HepG2 (cell line): Measurements from ENCODE around the gene NOP56. TPM values are rescaled to one million over a fixed set of nuclear protein-coding genes. Genes with fewer than 3 reads are reported as not detected.

Source experiments
- DNMT3B ChIP-seq: conservative IDR thresholded peaks from 2 replicates; pipeline ENCODE4 v1.6.1; 2016; ENCODE audit warnings: missing biosample characterization, control low read depth
- FOXJ3 ChIP-seq: sonication (generic); formaldehyde crosslinking; IDR thresholded peaks from 2 replicates; pipeline ENCODE4 v1.4.0; 2020; ENCODE audit warnings: missing genetic modification reagents, mild to moderate bottlenecking, borderline replicate concordance
- FOXO1 ChIP-seq: sonication (generic); formaldehyde crosslinking; IDR thresholded peaks from 2 replicates; pipeline ENCODE4 v1.4.0; 2020; ENCODE audit warnings: missing genetic modification reagents
- HNRNPUL1 ChIP-seq: fragments of 200-400 bp; formaldehyde crosslinking; IDR thresholded peaks from 2 replicates; pipeline ENCODE4 v1.6.1; 2017; ENCODE audit warnings: low read depth, mild to moderate bottlenecking, low read length, moderate library complexity
- KLF16 ChIP-seq, 2 experiments: sonication (generic) in 1 of 2; formaldehyde crosslinking in 1 of 2; IDR thresholded peaks; 2 replicates each; pipeline versions ENCODE4 v1.6.1 to v1.8.0; 2016 to 2023; ENCODE audit warnings: missing genetic modification reagents in 2 of 2, missing compliant biosample characterization in 1 of 2
- NR2F1 ChIP-seq, 2 experiments: fragments of 450-650 bp in 1 of 2; formaldehyde crosslinking in 1 of 2; IDR thresholded peaks; 2 replicates each; pipeline versions ENCODE4 v1.5.0 to v1.6.1; 2016 to 2020; ENCODE audit warnings: mild to moderate bottlenecking in 1 of 2, missing compliant biosample characterization in 1 of 2, missing genetic modification reagents in 1 of 2, moderate library complexity in 1 of 2
- PHF8 ChIP-seq: sonication (generic); formaldehyde crosslinking; IDR thresholded peaks from 2 replicates; pipeline ENCODE4 v1.5.0; 2020; ENCODE audit warnings: missing genetic modification reagents
- TGIF2 ChIP-seq: IDR thresholded peaks from 2 replicates; pipeline ENCODE4 v1.6.1; 2016; ENCODE audit warnings: control low read depth, missing compliant biosample characterization
- ZKSCAN5 ChIP-seq: sonication (generic); formaldehyde crosslinking; IDR thresholded peaks from 2 replicates; pipeline ENCODE4 v1.5.1; 2020; ENCODE audit warnings: mild to moderate bottlenecking, missing genetic modification reagents
- ZNF235 ChIP-seq: sonication (generic); formaldehyde crosslinking; IDR thresholded peaks from 2 replicates; pipeline ENCODE4 v1.8.1; 2023; ENCODE audit warnings: mild to moderate bottlenecking, missing genetic modification reagents, borderline replicate concordance
- ZNF552 ChIP-seq: sonication (generic); formaldehyde crosslinking; IDR thresholded peaks from 2 replicates; pipeline ENCODE4 v1.9.0; 2022; ENCODE audit warnings: missing genetic modification reagents, mild to moderate bottlenecking, borderline replicate concordance
- ZNF713 ChIP-seq: sonication (generic); formaldehyde crosslinking; IDR thresholded peaks from 2 replicates; pipeline ENCODE4 v1.4.0; 2020; ENCODE audit warnings: mild to moderate bottlenecking, missing genetic modification reagents
- polyA plus RNA-seq, 8 experiments: library from polyadenylated mRNA; depleted of rRNA in 3 of 8; stranded (reverse) in 7 of 8; unstranded in 1 of 8; fragments of >200 nt; fragmentation: Illumina TruSeq in 4 of 8; extraction: Trizol in 4 of 8; gene quantifications; 2 replicates each; pipeline versions ENCODE4 v1.2.1 to v1.2.3, GENCODE V29; 2011 to 2016; ENCODE audit warnings: low read depth in 4 of 8, missing spikeins in 1 of 8, mixed read lengths in 1 of 8; ENCODE audit not compliant: insufficient read depth in 1 of 8
- total RNA-seq, 5 experiments: library from RNA; depleted of rRNA; stranded (reverse); fragments of >200 nt; fragmentation: Illumina TruSeq; extraction: Trizol; gene quantifications; 2 replicates each; pipeline ENCODE4 v1.2.3, GENCODE V29; 2016; ENCODE audit warnings: low read depth in 1 of 5
- TF ChIP-seq, protein P1 (sequence below): sonication (generic); formaldehyde crosslinking; IDR thresholded peaks from 2 replicates; pipeline ENCODE4 v1.5.0; 2020; ENCODE audit warnings: missing genetic modification reagents, mild to moderate bottlenecking, borderline replicate concordance
- TF ChIP-seq, protein P2 (sequence below): sonication (generic); formaldehyde crosslinking; IDR thresholded peaks from 2 replicates; pipeline ENCODE4 v1.5.1; 2020; ENCODE audit warnings: missing genetic modification reagents, mild to moderate bottlenecking, borderline replicate concordance
- TF ChIP-seq, protein P3 (sequence below): sonication (generic); formaldehyde crosslinking; IDR thresholded peaks from 2 replicates; pipeline ENCODE4 v1.8.0; 2022; ENCODE audit warnings: low read depth, missing genetic modification reagents
- TF ChIP-seq, protein P4 (sequence below), 2 experiments: sonication (generic) in 1 of 2; formaldehyde crosslinking in 1 of 2; IDR thresholded peaks; 2 replicates each; pipeline versions ENCODE4 v1.6.1 to v1.9.0; 2014 to 2022; ENCODE audit warnings: antibody characterized with exemption in 1 of 2, borderline replicate concordance in 1 of 2, inconsistent platforms in 1 of 2, low read depth in 1 of 2, missing genetic modification reagents in 1 of 2

The NOP56 gene
- total and polyA plus RNA-seq, 2 of the 13 experiments (the other 11 are each of a cell fraction or from before 2014, with no cell fraction given), result 369 to 1,116 TPM

DNA sequence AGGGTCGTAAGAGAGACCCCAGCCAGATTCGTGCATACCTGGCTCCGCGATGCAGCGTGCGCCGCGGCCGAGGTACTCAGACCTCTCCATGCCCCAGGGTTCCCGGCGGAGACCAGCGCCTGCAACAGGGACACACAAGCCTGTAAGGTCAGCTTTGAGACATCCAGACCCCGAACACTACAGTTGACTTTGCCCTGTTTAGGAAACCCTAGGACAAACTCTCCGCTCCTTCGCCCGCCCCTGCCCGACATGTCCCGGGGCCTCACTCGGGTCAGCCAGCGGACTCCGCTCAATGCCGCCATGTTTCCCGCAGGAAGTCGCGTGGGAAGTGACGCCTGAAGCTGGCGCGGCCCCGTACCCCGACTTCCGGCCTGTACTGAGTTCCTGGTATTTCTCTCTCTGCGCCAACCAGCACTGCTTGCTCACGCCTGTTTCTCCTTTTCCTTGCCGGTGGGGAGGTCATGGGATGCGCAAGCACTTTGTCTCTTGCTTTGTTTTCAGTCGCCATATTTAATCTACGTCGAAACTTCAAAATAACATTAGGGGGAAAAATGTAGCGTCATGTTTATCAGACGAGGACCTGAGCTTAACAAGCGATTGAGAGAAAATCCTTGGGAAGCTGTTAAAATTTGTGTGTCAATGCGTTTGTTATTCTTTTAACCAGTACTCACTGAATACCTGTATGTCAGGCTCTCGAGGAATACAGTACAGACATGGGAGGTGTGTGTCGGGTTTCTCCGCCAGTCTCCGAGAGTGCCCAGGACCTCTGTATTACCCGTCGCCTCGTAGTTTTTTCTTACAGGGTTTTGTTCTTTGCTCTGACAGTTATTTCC lies 11.7 kb downstream of the NOP56 start, which contains the start of gene IDH3B (continued):
- TF ChIP-seq, protein P1, sequence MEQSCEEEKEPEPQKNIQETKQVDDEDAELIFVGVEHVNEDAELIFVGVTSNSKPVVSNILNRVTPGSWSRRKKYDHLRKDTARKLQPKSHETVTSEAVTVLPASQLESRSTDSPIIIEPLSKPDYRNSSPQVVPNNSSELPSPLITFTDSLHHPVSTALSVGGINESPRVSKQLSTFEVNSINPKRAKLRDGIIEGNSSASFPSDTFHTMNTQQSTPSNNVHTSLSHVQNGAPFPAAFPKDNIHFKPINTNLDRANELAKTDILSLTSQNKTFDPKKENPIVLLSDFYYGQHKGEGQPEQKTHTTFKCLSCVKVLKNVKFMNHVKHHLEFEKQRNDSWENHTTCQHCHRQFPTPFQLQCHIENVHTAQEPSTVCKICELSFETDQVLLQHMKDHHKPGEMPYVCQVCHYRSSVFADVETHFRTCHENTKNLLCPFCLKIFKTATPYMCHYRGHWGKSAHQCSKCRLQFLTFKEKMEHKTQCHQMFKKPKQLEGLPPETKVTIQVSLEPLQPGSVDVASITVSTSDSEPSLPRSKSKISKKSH (CRISPR knock-in tag), result peak; percentile 82; the same call in 1 of the 2 replicates
- peak in 1 of 2 experiments; percentile 98; a peak in 2 of 4 replicates for TF ChIP-seq KLF16 (CRISPR knock-in tag; IDR thresholded peaks at IDR 0.05)
- TF ChIP-seq ZNF552 (CRISPR knock-in tag), result no peak
- no peak for TF ChIP-seq ZNF713
- TF ChIP-seq, protein P2, sequence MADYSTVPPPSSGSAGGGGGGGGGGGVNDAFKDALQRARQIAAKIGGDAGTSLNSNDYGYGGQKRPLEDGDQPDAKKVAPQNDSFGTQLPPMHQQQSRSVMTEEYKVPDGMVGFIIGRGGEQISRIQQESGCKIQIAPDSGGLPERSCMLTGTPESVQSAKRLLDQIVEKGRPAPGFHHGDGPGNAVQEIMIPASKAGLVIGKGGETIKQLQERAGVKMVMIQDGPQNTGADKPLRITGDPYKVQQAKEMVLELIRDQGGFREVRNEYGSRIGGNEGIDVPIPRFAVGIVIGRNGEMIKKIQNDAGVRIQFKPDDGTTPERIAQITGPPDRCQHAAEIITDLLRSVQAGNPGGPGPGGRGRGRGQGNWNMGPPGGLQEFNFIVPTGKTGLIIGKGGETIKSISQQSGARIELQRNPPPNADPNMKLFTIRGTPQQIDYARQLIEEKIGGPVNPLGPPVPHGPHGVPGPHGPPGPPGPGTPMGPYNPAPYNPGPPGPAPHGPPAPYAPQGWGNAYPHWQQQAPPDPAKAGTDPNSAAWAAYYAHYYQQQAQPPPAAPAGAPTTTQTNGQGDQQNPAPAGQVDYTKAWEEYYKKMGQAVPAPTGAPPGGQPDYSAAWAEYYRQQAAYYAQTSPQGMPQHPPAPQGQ (CRISPR knock-in tag), result no peak; the same call in 1 of the 2 replicates
- TF ChIP-seq FOXO1 (CRISPR knock-in tag), result peak; percentile 83
- TF ChIP-seq ZNF235 (CRISPR knock-in tag), result no peak; the same call in 1 of the 2 replicates
- TF ChIP-seq, protein P3, sequence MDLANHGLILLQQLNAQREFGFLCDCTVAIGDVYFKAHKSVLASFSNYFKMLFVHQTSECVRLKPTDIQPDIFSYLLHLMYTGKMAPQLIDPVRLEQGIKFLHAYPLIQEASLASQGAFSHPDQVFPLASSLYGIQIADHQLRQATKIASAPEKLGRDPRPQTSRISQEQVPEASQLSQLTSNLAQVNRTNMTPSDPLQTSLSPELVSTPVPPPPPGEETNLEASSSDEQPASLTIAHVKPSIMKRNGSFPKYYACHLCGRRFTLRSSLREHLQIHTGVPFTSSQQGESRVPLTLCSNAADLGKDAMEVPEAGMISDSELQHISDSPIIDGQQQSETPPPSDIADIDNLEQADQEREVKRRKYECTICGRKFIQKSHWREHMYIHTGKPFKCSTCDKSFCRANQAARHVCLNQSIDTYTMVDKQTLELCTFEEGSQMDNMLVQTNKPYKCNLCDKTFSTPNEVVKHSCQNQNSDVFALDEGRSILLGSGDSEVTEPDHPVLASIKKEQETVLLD, result 0 out of 2 replicates have a peak, but pooled peaks have one; percentile 49
- TF ChIP-seq TGIF2 (CRISPR knock-in tag), result peak; percentile 96
- TF ChIP-seq HNRNPUL1, result no peak
- TF ChIP-seq FOXJ3 (CRISPR knock-in tag), result peak; percentile 88; the same call in 1 of the 2 replicates
- TF ChIP-seq PHF8 (CRISPR knock-in tag), result peak; percentile 98
- TF ChIP-seq DNMT3B (CRISPR knock-in tag), result peak; percentile 98
- 0 out of 2 replicates have a peak, but pooled peaks have one; percentile 8 for TF ChIP-seq ZKSCAN5 (CRISPR knock-in tag)
- TF ChIP-seq NR2F1 (CRISPR knock-in tag; IDR thresholded peaks at IDR 0.05), result no peak
- TF ChIP-seq, protein P4, sequence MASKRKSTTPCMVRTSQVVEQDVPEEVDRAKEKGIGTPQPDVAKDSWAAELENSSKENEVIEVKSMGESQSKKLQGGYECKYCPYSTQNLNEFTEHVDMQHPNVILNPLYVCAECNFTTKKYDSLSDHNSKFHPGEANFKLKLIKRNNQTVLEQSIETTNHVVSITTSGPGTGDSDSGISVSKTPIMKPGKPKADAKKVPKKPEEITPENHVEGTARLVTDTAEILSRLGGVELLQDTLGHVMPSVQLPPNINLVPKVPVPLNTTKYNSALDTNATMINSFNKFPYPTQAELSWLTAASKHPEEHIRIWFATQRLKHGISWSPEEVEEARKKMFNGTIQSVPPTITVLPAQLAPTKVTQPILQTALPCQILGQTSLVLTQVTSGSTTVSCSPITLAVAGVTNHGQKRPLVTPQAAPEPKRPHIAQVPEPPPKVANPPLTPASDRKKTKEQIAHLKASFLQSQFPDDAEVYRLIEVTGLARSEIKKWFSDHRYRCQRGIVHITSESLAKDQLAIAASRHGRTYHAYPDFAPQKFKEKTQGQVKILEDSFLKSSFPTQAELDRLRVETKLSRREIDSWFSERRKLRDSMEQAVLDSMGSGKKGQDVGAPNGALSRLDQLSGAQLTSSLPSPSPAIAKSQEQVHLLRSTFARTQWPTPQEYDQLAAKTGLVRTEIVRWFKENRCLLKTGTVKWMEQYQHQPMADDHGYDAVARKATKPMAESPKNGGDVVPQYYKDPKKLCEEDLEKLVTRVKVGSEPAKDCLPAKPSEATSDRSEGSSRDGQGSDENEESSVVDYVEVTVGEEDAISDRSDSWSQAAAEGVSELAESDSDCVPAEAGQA (IDR thresholded peaks at IDR 0.05; ENCODE audit: low read depth), result peak; percentile 99
- TF ChIP-seq, protein P4 (CRISPR knock-in tag; IDR thresholded peaks at IDR 0.05; ENCODE audit: borderline replicate concordance), result peak; percentile 79; the same call in 1 of the 2 replicates
